Loucy (cell line): ENCODE results near the gene NARF.

Experiments
- H2AFZ ChIP-seq: fragments of 200-600 bp; sonication (generic); 2 replicates; pipeline ENCODE4 v1.6.0; 2016; ENCODE audit warnings: antibody characterized with exemption, mild to moderate bottlenecking, low read length, moderate library complexity
- H3F3A ChIP-seq: fragments of 200-600 bp; 2 replicates; pipeline ENCODE4 v1.6.0; 2016; ENCODE audit warnings: antibody characterized with exemption, low read depth, mild to moderate bottlenecking
- H3K27me3 ChIP-seq: fragments of 200-600 bp; sonication (generic); 2 replicates; pipeline ENCODE4 v1.6.1; 2014; ENCODE audit warnings: low read length, mild to moderate bottlenecking; ENCODE audit not compliant: insufficient read depth, poor library complexity, severe bottlenecking
- H3K36me3 ChIP-seq: fragments of 200-600 bp; sonication (generic); 2 replicates; pipeline ENCODE4 v1.6.1; 2016; ENCODE audit warnings: low read length; ENCODE audit not compliant: insufficient read depth
- H3K4me1 ChIP-seq: fragments of 200-600 bp; sonication (generic); 2 replicates; pipeline ENCODE4 v1.5.1; 2014; ENCODE audit warnings: low read length, mild to moderate bottlenecking; ENCODE audit not compliant: insufficient read depth, poor library complexity, severe bottlenecking
- H3K4me2 ChIP-seq: fragments of 200-600 bp; sonication (generic); 2 replicates; pipeline ENCODE4 v1.6.0; 2014; ENCODE audit warnings: antibody characterized with exemption, low read length, low read depth, mild to moderate bottlenecking; ENCODE audit not compliant: poor library complexity, severe bottlenecking
- H3K4me3 ChIP-seq: fragments of 200-600 bp; sonication (generic); 2 replicates; pipeline ENCODE4 v1.5.1; 2014; ENCODE audit warnings: low read length, mild to moderate bottlenecking, mixed read lengths; ENCODE audit not compliant: poor library complexity, severe bottlenecking
- H3K79me2 ChIP-seq: fragments of 200-600 bp; sonication (generic); 2 replicates; pipeline ENCODE4 v1.6.1; 2014; ENCODE audit warnings: low read length; ENCODE audit not compliant: insufficient read depth
- H3K9ac ChIP-seq: fragments of 200-600 bp; sonication (generic); 2 replicates; pipeline ENCODE4 v1.6.0; 2014; ENCODE audit warnings: mild to moderate bottlenecking, low read depth, low read length, moderate library complexity; ENCODE audit not compliant: poor library complexity, severe bottlenecking
- H3K9me2 ChIP-seq: fragments of 200-600 bp; sonication (generic); replicated peaks from 2 replicates; pipeline ENCODE4 v1.6.1; 2016; ENCODE audit warnings: low read depth, low read length, mixed read lengths
- H3K9me3 ChIP-seq: fragments of 200-600 bp; sonication (generic); 2 replicates; pipeline ENCODE4 v1.6.1; 2014; ENCODE audit warnings: mild to moderate bottlenecking, antibody characterized with exemption, low read length, low read depth; ENCODE audit not compliant: insufficient read depth
- H4K20me1 ChIP-seq: fragments of 200-600 bp; sonication (generic); 2 replicates; pipeline ENCODE4 v1.6.0; 2014; ENCODE audit warnings: antibody characterized with exemption, low read length, mild to moderate bottlenecking; ENCODE audit not compliant: insufficient read depth, poor library complexity, severe bottlenecking
- CTCF ChIP-seq: fragments of 200-600 bp; sonication (generic); conservative IDR thresholded peaks from 2 replicates; pipeline ENCODE4 v1.5.1; 2014; ENCODE audit warnings: mild to moderate bottlenecking, antibody characterized with exemption, low read length
- EZH2phosphoT487 ChIP-seq: fragments of 200-600 bp; IDR thresholded peaks from 2 replicates; pipeline ENCODE4 v1.6.1; 2018; ENCODE audit warnings: antibody characterized with exemption, mild to moderate bottlenecking, moderate library complexity, borderline replicate concordance

The NARF gene

GRCh38 chr17:82483204-82483660 lies 24.7 kb downstream of the NARF start:
- Histone ChIP-seq H3K4me2 (no peak overlapping the region), H3K4me1 (peaks cover 13% of the 10 kb centered on the region), H4K20me1 (peaks cover 3% of the 10 kb centered on the region), H3K9me3 (no peaks in the 10 kb centered on the region), H3K79me2 (no peaks in the 10 kb centered on the region), H2AFZ (no peak overlapping the region), H3K4me3 (no peak overlapping the region), H3K27me3 (no peaks in the 10 kb centered on the region), H3F3A (no peaks in the 10 kb centered on the region), H3K9me2 (no peaks in the 10 kb centered on the region), H3K36me3 (peaks cover 96% of the 10 kb centered on the region), H3K9ac (no peak overlapping the region)
- TF ChIP-seq EZH2phosphoT487 (no peak), CTCF (no peak)

GRCh38 chr17:82483836-82484235 lies 25.3 kb downstream of the NARF start:
- TF ChIP-seq EZH2phosphoT487 (no peak), CTCF (no peak)
- H3K27me3 ChIP-seq, result no peaks in the 10 kb centered on the region
- H3K36me3 ChIP-seq, result peaks cover 96% of the 10 kb centered on the region
- H3K9me3 ChIP-seq, result no peaks in the 10 kb centered on the region
- no peaks in the 10 kb centered on the region for H3K79me2 ChIP-seq
- no peaks in the 10 kb centered on the region for H3K9me2 ChIP-seq
- no peaks in the 10 kb centered on the region for H3F3A ChIP-seq
- H3K4me1 ChIP-seq, result peaks cover 7% of the 10 kb centered on the region
- no peak overlapping the region for H3K4me3 ChIP-seq
- no peak overlapping the region for H2AFZ ChIP-seq
- H3K4me2 ChIP-seq, result no peak overlapping the region
- H3K9ac ChIP-seq, result no peak overlapping the region
- no peaks in the 10 kb centered on the region for H4K20me1 ChIP-seq

GRCh38 chr17:82486231-82487094 lies 27.9 kb downstream of the NARF start:
- no peak overlapping the region for H3K9ac ChIP-seq
- no peak overlapping the region for H3K4me2 ChIP-seq
- H4K20me1 ChIP-seq, result no peaks in the 10 kb centered on the region
- no peak for TF ChIP-seq EZH2phosphoT487
- TF ChIP-seq CTCF, result no peak
- no peaks in the 10 kb centered on the region for H3K4me1 ChIP-seq
- H2AFZ ChIP-seq, result no peak overlapping the region
- no peaks in the 10 kb centered on the region for H3F3A ChIP-seq
- H3K4me3 ChIP-seq, result no peak overlapping the region
- H3K27me3 ChIP-seq, result no peaks in the 10 kb centered on the region
- no peaks in the 10 kb centered on the region for H3K79me2 ChIP-seq
- H3K36me3 ChIP-seq, result peaks cover 77% of the 10 kb centered on the region
- no peaks in the 10 kb centered on the region for H3K9me3 ChIP-seq
- H3K9me2 ChIP-seq, result no peaks in the 10 kb centered on the region
